Inferior parietal cortex (tissue), 1 donor: Measurements from ENCODE around the gene ITIH3.

Experiments used
- DNase-seq: peaks from one replicate; pipeline ENCODE4 v3.0.0-alpha.2; 2016; ENCODE audit errors: extremely low spot score

Gene ITIH3

GRCh38 chr3:52779011-52779836 lies 15.4 kb upstream of the ITIH3 start:
- no peak for DNase-seq

GRCh38 chr3:52779837-52780585 lies 14.6 kb upstream of the ITIH3 start:
- no peak for DNase-seq

- DNase-seq = no peak
These were observed 12.9 kb upstream of the ITIH3 start for GRCh38 chr3:52781741-52782140.

GRCh38 chr3:52782412-52783210 lies 12.0 kb upstream of the ITIH3 start:
- DNase-seq = no peak

GRCh38 chr3:52783211-52783555 lies 11.4 kb upstream of the ITIH3 start:
- DNase-seq = no peak

- DNase-seq = no peak
These were observed 10.5 kb upstream of the ITIH3 start for GRCh38 chr3:52784021-52784621.

- no peak for DNase-seq
These were observed 9.5 kb upstream of the ITIH3 start for GRCh38 chr3:52784931-52785590.

GRCh38 chr3:52786330-52787215 lies 8.0 kb upstream of the ITIH3 start:
- no peak for DNase-seq

GRCh38 chr3:52787246-52787645 lies 7.3 kb upstream of the ITIH3 start:
- DNase-seq = no peak

GRCh38 chr3:52787672-52788625 lies 6.6 kb upstream of the ITIH3 start:
- DNase-seq = no peak

- DNase-seq = no peak
These were observed 5.5 kb upstream of the ITIH3 start for GRCh38 chr3:52788890-52789745.

GRCh38 chr3:52789746-52790040 lies 4.9 kb upstream of the ITIH3 start:
- no peak for DNase-seq

GRCh38 chr3:52790337-52790736 lies 4.3 kb upstream of the ITIH3 start:
- DNase-seq = no peak

- no peak for DNase-seq
These were observed 3.9 kb upstream of the ITIH3 start for GRCh38 chr3:52790741-52791140.

GRCh38 chr3:52791366-52791765 lies 3.2 kb upstream of the ITIH3 start:
- DNase-seq = no peak

GRCh38 chr3:52791928-52792327 lies 2.7 kb upstream of the ITIH3 start:
- no peak for DNase-seq

- DNase-seq = no peak
These were observed 2.2 kb upstream of the ITIH3 start for GRCh38 chr3:52792413-52792812.

- DNase-seq = no peak
These were observed 1.5 kb upstream of the ITIH3 start for GRCh38 chr3:52792961-52793695.
